Stimulated activated CD4-positive, alpha-beta T cell treated with anti-CD3 and anti-CD28 coated beads, TNF-alpha, amount 100 ng/mL, for 4 hours (primary cell): Measurements from ENCODE around the gene HTR7.
A peak's percentile ranks its signal among the peaks of the same experiment; 100 is the strongest.
"Not testable (repeated sequence)": the region's sequence is repeated elsewhere in the genome, so short reads cannot be mapped to it uniquely, and the experiment has no call there.

Experiments
- DNase-seq, 3 experiments: peaks; one replicate each; pipeline ENCODE4 v3.0.0-alpha.2; 2020; ENCODE audit warnings: low read depth in 3 of 3

Gene HTR7

GRCh38 chr10:90857635-90858460, at the start of gene HTR7:
HTR7 (minus strand) TSS chr10:90858039; CDS start chr10:90857671, 368 bp downstream.
- DNase-seq, result peak; percentile 33 to 56 (median 53)

- DNase-seq, result no peak
These were observed 48.8 kb upstream of the HTR7 start for GRCh38 chr10:90906596-90906995.

GRCh38 chr10:90905925-90906324, 48.1 kb upstream of the HTR7 start:
- no peak for DNase-seq

- DNase-seq, result not testable (repeated sequence)
These were observed 39.1 kb upstream of the HTR7 start for GRCh38 chr10:90896916-90897315.

- no peak for DNase-seq
These were observed 35.4 kb upstream of the HTR7 start for GRCh38 chr10:90893190-90893589.

- no peak for DNase-seq
These were observed 32.5 kb upstream of the HTR7 start for GRCh38 chr10:90890347-90890746.

GRCh38 chr10:90889636-90890035, 31.8 kb upstream of the HTR7 start:
- no peak for DNase-seq

GRCh38 chr10:90888387-90888786, 30.5 kb upstream of the HTR7 start:
- no peak for DNase-seq

- DNase-seq, result no peak
These were observed 29.7 kb upstream of the HTR7 start for GRCh38 chr10:90887555-90887954.

GRCh38 chr10:90885176-90885575, 27.3 kb upstream of the HTR7 start:
- no peak for DNase-seq

- DNase-seq, result no peak
These were observed 26.6 kb upstream of the HTR7 start for GRCh38 chr10:90884431-90884830.

- DNase-seq, result not testable (repeated sequence)
These were observed 22.4 kb upstream of the HTR7 start for GRCh38 chr10:90880059-90880719.

- no peak for DNase-seq
These were observed 21.2 kb upstream of the HTR7 start for GRCh38 chr10:90879062-90879461.

GRCh38 chr10:90872648-90873020, 14.8 kb upstream of the HTR7 start:
- no peak for DNase-seq

- peak; percentile 63 to 65 (median 65) for DNase-seq
These were observed 14.2 kb upstream of the HTR7 start, which contains the start of gene RPP30 for GRCh38 chr10:90871766-90872647. RPP30 (plus strand) TSS chr10:90871974; CDS start chr10:90871987, 13 bp downstream.

- no peak for DNase-seq
These were observed 13.5 kb upstream of the HTR7 start for GRCh38 chr10:90871279-90871765.

- DNase-seq, result no peak
These were observed 8.3 kb upstream of the HTR7 start for GRCh38 chr10:90866050-90866598.

- no peak for DNase-seq
These were observed 7.6 kb upstream of the HTR7 start for GRCh38 chr10:90865401-90865800.

- DNase-seq, result no peak
These were observed 5.2 kb upstream of the HTR7 start for GRCh38 chr10:90862908-90863514.

- no peak for DNase-seq
These were observed 3.0 kb upstream of the HTR7 start for GRCh38 chr10:90860790-90861189.

- no peak for DNase-seq
These were observed 1.5 kb upstream of the HTR7 start for GRCh38 chr10:90859321-90859751.
